ENCODE data around the gene NCMAP. TPM values are rescaled to one million over a fixed set of nuclear protein-coding genes. Genes with fewer than 3 reads are reported as not detected.

NCMAP gene
- total RNA-seq, 1 donor from 2014 or later: 9.2 TPM

- no peaks in the 10 kb centered on the region for H3K27me3 ChIP-seq (ENCODE audit: low read depth)
- peak; percentile 50 for TF ChIP-seq CTCF (IDR thresholded peaks at IDR 0.05)
- H3K27ac ChIP-seq: no peak overlapping the region
- H3K4me3 ChIP-seq: no peak overlapping the region
- H3K4me1 ChIP-seq: peaks cover 5% of the 10 kb centered on the region
- peak; percentile 76 to 78 for ATAC-seq
- intact Hi-C loops (cut with DNase I): no loop called here
- DNase-seq: no peak
- no peaks in the 10 kb centered on the region for H3K36me3 ChIP-seq
- H3K9me3 ChIP-seq: no peaks in the 10 kb centered on the region
Observed at GRCh38 chr1:24635195-24635843, 79.4 kb downstream of the NCMAP start.

- Histone ChIP-seq H3K27me3 (ENCODE audit: low read depth) (no peaks in the 10 kb centered on the region), H3K27ac (no peak overlapping the region), H3K4me1 (peaks cover 13% of the 10 kb centered on the region), H3K4me3 (no peak overlapping the region), H3K9me3 (no peaks in the 10 kb centered on the region), H3K36me3 (no peaks in the 10 kb centered on the region)
- intact Hi-C loops (cut with DNase I): no loop called here
- ATAC-seq: no peak
- TF ChIP-seq CTCF (IDR thresholded peaks at IDR 0.05): no peak
- no peak for DNase-seq
Observed at GRCh38 chr1:24636661-24637357, 80.9 kb downstream of the NCMAP start.

GRCh38 chr1:24639094-24639493 is 83.2 kb downstream of the NCMAP start:
- DNase-seq: no peak
- H3K9me3 ChIP-seq: no peaks in the 10 kb centered on the region
- intact Hi-C loops (cut with DNase I): no loop called here
- peaks cover 19% of the 10 kb centered on the region for H3K4me1 ChIP-seq
- no peak overlapping the region for H3K27ac ChIP-seq
- no peak overlapping the region for H3K4me3 ChIP-seq
- no peaks in the 10 kb centered on the region for H3K27me3 ChIP-seq (ENCODE audit: low read depth)
- no peak for TF ChIP-seq CTCF (IDR thresholded peaks at IDR 0.05)
- ATAC-seq: no peak
- no peaks in the 10 kb centered on the region for H3K36me3 ChIP-seq

DNA sequence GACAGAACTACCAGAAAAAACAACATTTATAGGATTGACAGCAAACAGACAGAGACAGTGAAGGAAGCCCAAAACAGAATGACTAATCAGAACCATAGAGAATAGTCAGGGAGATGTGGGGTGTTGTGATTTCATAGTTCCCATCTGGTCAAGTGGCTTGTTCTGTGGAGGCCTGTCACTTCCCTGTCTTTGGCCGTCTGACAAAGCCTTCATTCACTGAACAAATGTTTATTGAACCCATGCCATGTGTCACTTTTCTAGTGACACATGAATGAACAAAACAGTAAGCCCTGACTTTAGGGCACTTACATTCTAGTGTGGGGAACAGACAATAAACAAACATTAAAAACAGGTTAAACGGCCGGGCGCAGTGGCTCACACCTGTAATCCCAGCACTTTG is 84.0 kb downstream of the NCMAP start:
- H3K9me3 ChIP-seq: no peaks in the 10 kb centered on the region
- H3K27me3 ChIP-seq (ENCODE audit: low read depth): no peaks in the 10 kb centered on the region
- H3K27ac ChIP-seq: no peak overlapping the region
- intact Hi-C loops (cut with DNase I): no loop called here
- DNase-seq: no peak
- ATAC-seq: no peak
- no peaks in the 10 kb centered on the region for H3K36me3 ChIP-seq
- TF ChIP-seq CTCF (IDR thresholded peaks at IDR 0.05): no peak
- H3K4me1 ChIP-seq: peaks cover 27% of the 10 kb centered on the region
- H3K4me3 ChIP-seq: no peak overlapping the region

DNA sequence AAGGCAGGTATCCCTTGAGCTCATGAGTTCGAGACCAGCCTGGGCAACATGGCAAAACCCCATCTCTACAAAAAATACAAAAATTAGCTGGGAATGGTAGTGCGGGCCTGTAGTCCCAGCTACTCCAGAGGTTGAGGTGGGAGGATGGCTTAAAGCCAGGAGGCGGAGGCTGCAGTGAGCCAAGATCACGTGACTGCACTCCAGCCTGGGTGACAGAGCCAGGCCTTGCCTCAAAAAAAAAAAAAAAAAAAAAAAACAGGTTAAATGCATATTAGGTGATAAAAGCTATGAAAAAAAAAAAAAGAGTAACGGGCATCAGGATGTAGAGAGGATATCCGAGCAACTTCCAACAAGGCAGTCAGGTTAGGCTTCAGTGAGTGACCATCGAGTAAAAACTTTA is 84.4 kb downstream of the NCMAP start:
- Histone ChIP-seq H3K4me1 (peaks cover 31% of the 10 kb centered on the region), H3K36me3 (peaks cover under 1% of the 10 kb centered on the region), H3K27me3 (ENCODE audit: low read depth) (no peaks in the 10 kb centered on the region), H3K9me3 (no peaks in the 10 kb centered on the region), H3K4me3 (no peak overlapping the region), H3K27ac (no peak overlapping the region)
- no peak for TF ChIP-seq CTCF (IDR thresholded peaks at IDR 0.05)
- no peak for DNase-seq
- ATAC-seq: no peak
- intact Hi-C loops (cut with DNase I): no loop called here
